CD4-positive, alpha-beta T cell treated with Interleukin-6 at 100 ng/mL for 8 hours (primary cell): Measurements from ENCODE around the gene ATP2B3.

Source experiments
- DNase-seq: peaks from one replicate; pipeline ENCODE4 v3.0.0-alpha.2; 2020; ENCODE audit warnings: mixed read lengths, low spot score

Gene ATP2B3

GRCh38 chrX:153537526-153538295 is 20.3 kb downstream of the ATP2B3 start:
- DNase-seq: no peak

- no peak for DNase-seq
These were observed 21.0 kb downstream of the ATP2B3 start for GRCh38 chrX:153538424-153538823.

- peak; percentile 47 for DNase-seq
These were observed 21.9 kb downstream of the ATP2B3 start for GRCh38 chrX:153539171-153539978.

GRCh38 chrX:153539979-153540358 is 22.5 kb downstream of the ATP2B3 start:
- DNase-seq: no peak

- no peak for DNase-seq
These were observed 27.3 kb downstream of the ATP2B3 start for GRCh38 chrX:153544727-153545126.

- DNase-seq: no peak
These were observed 28.9 kb downstream of the ATP2B3 start for GRCh38 chrX:153546386-153546785.

- DNase-seq: no peak
These were observed 29.8 kb downstream of the ATP2B3 start for GRCh38 chrX:153547195-153547594.

GRCh38 chrX:153549231-153549630 is 31.8 kb downstream of the ATP2B3 start:
- DNase-seq: no peak

- no peak for DNase-seq
These were observed 32.4 kb downstream of the ATP2B3 start for GRCh38 chrX:153549807-153550206.

- DNase-seq: no peak
These were observed 33.7 kb downstream of the ATP2B3 start for GRCh38 chrX:153551135-153551534.

- DNase-seq: peak; percentile 52
These were observed 37.2 kb downstream of the ATP2B3 start for GRCh38 chrX:153554519-153555167.

- DNase-seq: no peak
These were observed 39.3 kb downstream of the ATP2B3 start for GRCh38 chrX:153556767-153557166.

GRCh38 chrX:153557618-153558355 is 40.3 kb downstream of the ATP2B3 start:
- DNase-seq: no peak

- DNase-seq: no peak
These were observed 42.6 kb downstream of the ATP2B3 start for GRCh38 chrX:153560000-153560399.

- no peak for DNase-seq
These were observed 43.0 kb downstream of the ATP2B3 start for GRCh38 chrX:153560466-153560865.

GRCh38 chrX:153561337-153561736 is 43.9 kb downstream of the ATP2B3 start:
- no peak for DNase-seq

GRCh38 chrX:153562546-153562945 is 45.1 kb downstream of the ATP2B3 start:
- DNase-seq: no peak

GRCh38 chrX:153564047-153564606 is 46.7 kb downstream of the ATP2B3 start:
- DNase-seq: no peak

GRCh38 chrX:153565996-153566580 is 48.6 kb downstream of the ATP2B3 start:
- DNase-seq: no peak

- no peak for DNase-seq
These were observed 51.1 kb downstream of the ATP2B3 start for GRCh38 chrX:153568451-153569011.

GRCh38 chrX:153569475-153569874 is 52.0 kb downstream of the ATP2B3 start:
- DNase-seq: no peak
